PFSK-1 (cell line): ENCODE results near the gene FAM227B.

Source experiments
- FOXP2 ChIP-seq: optimal IDR thresholded peaks from 2 replicates; pipeline ENCODE3; 2011; ENCODE audit warnings: borderline replicate concordance, control low read depth, inconsistent platforms; ENCODE audit not compliant: insufficient read depth; ENCODE audit errors: extremely low read length, extremely low read depth
- POLR2AphosphoS5 ChIP-seq: IDR thresholded peaks from 2 replicates; pipeline ENCODE4 v1.6.1; 2012; ENCODE audit warnings: low read depth, mild to moderate bottlenecking, control low read depth, low read length, moderate library complexity
- SIN3A ChIP-seq: IDR thresholded peaks from 2 replicates; pipeline ENCODE4 v1.6.1; 2012; ENCODE audit warnings: mild to moderate bottlenecking, low read length, moderate library complexity, borderline replicate concordance; ENCODE audit not compliant: insufficient read depth
- TAF1 ChIP-seq: IDR thresholded peaks from 2 replicates; pipeline ENCODE4 v1.6.1; 2012; ENCODE audit warnings: low read length, control low read depth, borderline replicate concordance; ENCODE audit not compliant: insufficient read depth
- TF ChIP-seq, protein P1 (sequence below), 2 experiments: IDR thresholded peaks; 2 replicates each; pipeline versions ENCODE4 v1.6.1 to v1.8.0; 2011 to 2012; ENCODE audit warnings: low read depth in 2 of 2, low read length in 2 of 2, control low read depth in 1 of 2, inconsistent platforms in 1 of 2, mild to moderate bottlenecking in 1 of 2, moderate library complexity in 1 of 2; ENCODE audit not compliant: insufficient read depth in 1 of 2

Gene FAM227B

GRCh38 chr15:49464522-49464921 lies 156.1 kb downstream of the FAM227B start:
- TF ChIP-seq, protein P1, sequence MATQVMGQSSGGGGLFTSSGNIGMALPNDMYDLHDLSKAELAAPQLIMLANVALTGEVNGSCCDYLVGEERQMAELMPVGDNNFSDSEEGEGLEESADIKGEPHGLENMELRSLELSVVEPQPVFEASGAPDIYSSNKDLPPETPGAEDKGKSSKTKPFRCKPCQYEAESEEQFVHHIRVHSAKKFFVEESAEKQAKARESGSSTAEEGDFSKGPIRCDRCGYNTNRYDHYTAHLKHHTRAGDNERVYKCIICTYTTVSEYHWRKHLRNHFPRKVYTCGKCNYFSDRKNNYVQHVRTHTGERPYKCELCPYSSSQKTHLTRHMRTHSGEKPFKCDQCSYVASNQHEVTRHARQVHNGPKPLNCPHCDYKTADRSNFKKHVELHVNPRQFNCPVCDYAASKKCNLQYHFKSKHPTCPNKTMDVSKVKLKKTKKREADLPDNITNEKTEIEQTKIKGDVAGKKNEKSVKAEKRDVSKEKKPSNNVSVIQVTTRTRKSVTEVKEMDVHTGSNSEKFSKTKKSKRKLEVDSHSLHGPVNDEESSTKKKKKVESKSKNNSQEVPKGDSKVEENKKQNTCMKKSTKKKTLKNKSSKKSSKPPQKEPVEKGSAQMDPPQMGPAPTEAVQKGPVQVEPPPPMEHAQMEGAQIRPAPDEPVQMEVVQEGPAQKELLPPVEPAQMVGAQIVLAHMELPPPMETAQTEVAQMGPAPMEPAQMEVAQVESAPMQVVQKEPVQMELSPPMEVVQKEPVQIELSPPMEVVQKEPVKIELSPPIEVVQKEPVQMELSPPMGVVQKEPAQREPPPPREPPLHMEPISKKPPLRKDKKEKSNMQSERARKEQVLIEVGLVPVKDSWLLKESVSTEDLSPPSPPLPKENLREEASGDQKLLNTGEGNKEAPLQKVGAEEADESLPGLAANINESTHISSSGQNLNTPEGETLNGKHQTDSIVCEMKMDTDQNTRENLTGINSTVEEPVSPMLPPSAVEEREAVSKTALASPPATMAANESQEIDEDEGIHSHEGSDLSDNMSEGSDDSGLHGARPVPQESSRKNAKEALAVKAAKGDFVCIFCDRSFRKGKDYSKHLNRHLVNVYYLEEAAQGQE (IDR thresholded peaks at IDR 0.05; ENCODE audit: insufficient read depth in 1 of 2, low read depth in 2 of 2, low read length in 2 of 2) = no peak
- TF ChIP-seq FOXP2 (no peak), SIN3A (no peak), TAF1 (no peak), POLR2AphosphoS5 (no peak)

DNA sequence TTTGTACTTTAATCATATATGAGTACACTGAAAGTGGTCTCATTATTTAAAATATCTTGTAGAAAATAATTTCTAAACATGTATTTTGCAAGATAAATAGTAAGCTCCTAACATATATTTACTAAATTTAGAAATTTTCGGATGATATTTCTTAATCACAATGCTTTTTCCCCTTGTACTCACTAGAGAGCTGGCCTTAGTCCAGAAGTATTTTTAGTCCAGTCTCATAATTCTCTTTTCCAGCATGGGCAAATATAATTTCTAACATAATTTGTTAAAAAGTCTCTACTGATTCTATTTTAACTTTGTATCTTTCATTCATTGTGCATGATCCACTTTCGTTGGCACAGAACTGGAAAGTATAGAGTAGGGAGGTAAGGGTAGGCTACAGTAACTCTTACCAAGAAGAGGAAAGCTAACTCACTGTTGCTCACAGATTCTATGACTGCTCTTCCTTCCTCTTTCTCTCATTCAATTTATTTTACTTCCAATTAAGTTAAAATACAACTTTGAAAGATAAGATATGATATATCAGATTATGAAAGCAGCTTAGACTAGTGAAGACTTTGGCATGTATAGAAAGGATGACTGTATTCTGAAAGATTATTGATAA lies 158.3 kb downstream of the FAM227B start:
- TF ChIP-seq, protein P1 (IDR thresholded peaks at IDR 0.05; ENCODE audit: insufficient read depth in 1 of 2, low read depth in 2 of 2, low read length in 2 of 2) = no peak

GRCh38 chr15:49460411-49460941 lies 160.1 kb downstream of the FAM227B start:
- TF ChIP-seq SIN3A (no peak), FOXP2 (no peak), POLR2AphosphoS5 (no peak), TAF1 (no peak)
- TF ChIP-seq, protein P1 (IDR thresholded peaks at IDR 0.05; ENCODE audit: insufficient read depth in 1 of 2, low read depth in 2 of 2, low read length in 2 of 2) = no peak

DNA sequence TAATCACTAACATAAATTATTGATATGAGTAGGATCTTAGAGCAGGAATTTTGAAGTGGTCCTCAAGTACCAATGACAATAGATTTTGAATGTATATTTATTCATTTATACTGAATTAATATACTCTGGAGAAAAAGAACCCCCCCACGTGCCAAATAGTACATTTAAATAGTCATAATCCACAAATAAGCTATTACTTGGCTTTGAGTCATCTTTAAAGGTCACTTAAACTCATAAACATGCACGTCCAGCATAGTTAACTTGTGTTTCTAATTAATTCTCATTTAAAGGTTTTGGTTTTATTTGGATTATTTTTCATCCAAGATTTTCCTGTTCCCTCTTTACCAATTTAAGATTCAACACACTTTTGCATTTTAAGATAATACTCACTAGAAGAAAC lies 162.5 kb downstream of the FAM227B start:
- no peak for TF ChIP-seq POLR2AphosphoS5
- TF ChIP-seq, protein P1 (IDR thresholded peaks at IDR 0.05; ENCODE audit: insufficient read depth in 1 of 2, low read depth in 2 of 2, low read length in 2 of 2) = no peak
- no peak for TF ChIP-seq SIN3A

GRCh38 chr15:49456166-49456565 lies 164.5 kb downstream of the FAM227B start:
- TF ChIP-seq SIN3A = no peak

DNA sequence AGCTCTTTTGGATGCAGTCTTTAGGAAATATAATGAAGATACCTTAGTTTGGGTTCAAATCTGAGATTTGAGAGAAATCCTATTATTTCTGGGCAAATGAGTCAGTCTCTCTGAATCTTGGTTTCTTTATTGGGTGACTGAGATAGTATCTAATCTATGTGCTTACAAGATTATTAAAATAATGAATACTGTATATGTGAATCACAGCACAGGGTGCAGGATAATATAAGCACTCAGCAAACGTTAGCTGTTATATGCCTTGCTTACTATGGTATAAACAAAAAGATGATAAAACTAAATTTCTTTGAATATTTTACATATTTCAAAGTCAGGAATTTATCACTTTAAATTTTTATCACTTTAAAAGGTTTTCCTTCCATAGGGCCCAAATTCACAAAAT lies 168.0 kb downstream of the FAM227B start:
- TF ChIP-seq POLR2AphosphoS5 = no peak
- TF ChIP-seq FOXP2 = no peak
- no peak for TF ChIP-seq SIN3A
- TF ChIP-seq, protein P1 (IDR thresholded peaks at IDR 0.05; ENCODE audit: insufficient read depth in 1 of 2, low read depth in 2 of 2, low read length in 2 of 2) = no peak
- TF ChIP-seq TAF1 = no peak
